CD4-positive, alpha-beta T cell (primary cell): ENCODE results near the gene GRIK5. TPM values are rescaled to one million over a fixed set of nuclear protein-coding genes. Genes with fewer than 3 reads are reported as not detected.

Experiments
- ATAC-seq: fragments of 200-7000 bp; cut with Tn5 transposase; one replicate; pipeline ENCODE4 v1.10.0; 2022; ENCODE audit warnings: mild to moderate bottlenecking; ENCODE audit not compliant: poor library complexity
- CTCF ChIA-PET: fragments of 350-600 bp; sonication (Branson Sonifier 250); formaldehyde crosslinking; loops from one replicate; lab custom pipeline; 2021; ENCODE audit warnings: antibody characterized with exemption, inconsistent platforms; lab: Charles Lee
- POLR2A ChIA-PET: fragments of 350-600 bp; sonication (Branson Sonifier 250); formaldehyde crosslinking; loops from one replicate; lab custom pipeline; 2021; ENCODE audit warnings: antibody characterized with exemption, inconsistent platforms; lab: Charles Lee
- DNase-seq, 14 experiments: peaks; one replicate each; pipeline ENCODE4 v3.0.0-alpha.2; 2013 to 2020; ENCODE audit warnings: mixed read lengths in 2 of 14
- H3K27ac ChIP-seq, 2 donors: one replicate each; pipeline versions ENCODE4 v1.5.1 to v1.7.0; 2013; ENCODE audit warnings: low read length in 2 of 2, low read depth in 1 of 2, mild to moderate bottlenecking in 1 of 2
- H3K27me3 ChIP-seq, 2 experiments: 1 replicate in 1 of 2; 2 replicates in 1 of 2; pipeline versions ENCODE4 v1.6.1 to v1.7.0; 2013; ENCODE audit warnings: low read length in 2 of 2, control low read depth in 1 of 2, mild to moderate bottlenecking in 1 of 2, moderate library complexity in 1 of 2; ENCODE audit not compliant: insufficient read depth in 2 of 2, control insufficient read depth in 1 of 2
- H3K36me3 ChIP-seq: one replicate; pipeline ENCODE4 v1.6.1; 2013; ENCODE audit warnings: low read length, control low read depth; ENCODE audit not compliant: insufficient read depth
- H3K4me1 ChIP-seq: one replicate; pipeline ENCODE4 v1.6.1; 2013; ENCODE audit warnings: low read length, control low read depth; ENCODE audit not compliant: insufficient read depth
- H3K4me3 ChIP-seq: one replicate; pipeline ENCODE4 v1.5.1; 2013; ENCODE audit warnings: mild to moderate bottlenecking, low read length, moderate library complexity
- H3K9me3 ChIP-seq, 2 experiments: 1 replicate in 1 of 2; 2 replicates in 1 of 2; pipeline versions ENCODE4 v1.6.1 to v1.7.0; 2013; ENCODE audit warnings: low read length in 2 of 2, mild to moderate bottlenecking in 2 of 2, control low read depth in 1 of 2, moderate library complexity in 1 of 2; ENCODE audit not compliant: control insufficient read depth in 1 of 2, insufficient read depth in 1 of 2
- H3K27ac Mint-ChIP-seq: one replicate; pipeline ENCODE4 v1.8.0; 2020; ENCODE audit warnings: mixed read lengths
- H3K27me3 Mint-ChIP-seq: one replicate; pipeline ENCODE4 v1.8.0; 2021; ENCODE audit warnings: mixed read lengths
- H3K36me3 Mint-ChIP-seq: one replicate; pipeline ENCODE4 v1.8.0; 2021; ENCODE audit warnings: low read depth, mixed read lengths
- H3K4me1 Mint-ChIP-seq: one replicate; pipeline ENCODE4 v1.8.0; 2021; ENCODE audit warnings: low read depth, mixed read lengths
- H3K4me3 Mint-ChIP-seq: one replicate; pipeline ENCODE4 v1.8.0; 2020; ENCODE audit warnings: mild to moderate bottlenecking, mixed read lengths
- H3K9me3 Mint-ChIP-seq: one replicate; pipeline ENCODE4 v1.8.0; 2020; ENCODE audit warnings: mixed read lengths
- intact Hi-C, 2 experiments: fragments of 100-400 bp; cut with DNase I in 1 of 2; cut with micrococcal nuclease in 1 of 2; formaldehyde crosslinking; loops; one replicate each; pipeline versions ENCODE4 v1.15.1 to v1.9.0; 2023 to 2025; cut with DNase I, micrococcal nuclease
- total RNA-seq, 174 experiments: library from RNA in 2 of 174; stranded (reverse) in 2 of 174; gene quantifications; one replicate each; pipeline ENCODE4 v1.2.3 and lab custom pipeline; 2021 to 2026
- TF ChIP-seq, protein P1 (sequence below): fragments of 200-600 bp; IDR thresholded peaks from one replicate; pipeline ENCODE4 v1.8.0; 2022; ENCODE audit warnings: antibody characterized with exemption, mild to moderate bottlenecking

GRIK5 gene
- total RNA-seq, 2 experiments from 2014 or later = 0.66 to 0.75 TPM

- Mint-ChIP-seq H3K27ac (no peak overlapping the region), H3K4me3 (no peak overlapping the region), H3K9me3 (no peaks in the 10 kb centered on the region), H3K36me3 (peaks cover 6% of the 10 kb centered on the region), H3K4me1 (peaks cover 18% of the 10 kb centered on the region), H3K27me3 (peaks cover 13% of the 10 kb centered on the region)
- ATAC-seq (no peak), DNase-seq (no peak)
- H3K9me3 ChIP-seq = no peaks in the 10 kb centered on the region
- POLR2A ChIA-PET = no interaction called here
- intact Hi-C loops = no loop called here
- CTCF ChIA-PET = no interaction called here
- peaks cover 14% of the 10 kb centered on the region for H3K4me1 ChIP-seq
- TF ChIP-seq, protein P1, sequence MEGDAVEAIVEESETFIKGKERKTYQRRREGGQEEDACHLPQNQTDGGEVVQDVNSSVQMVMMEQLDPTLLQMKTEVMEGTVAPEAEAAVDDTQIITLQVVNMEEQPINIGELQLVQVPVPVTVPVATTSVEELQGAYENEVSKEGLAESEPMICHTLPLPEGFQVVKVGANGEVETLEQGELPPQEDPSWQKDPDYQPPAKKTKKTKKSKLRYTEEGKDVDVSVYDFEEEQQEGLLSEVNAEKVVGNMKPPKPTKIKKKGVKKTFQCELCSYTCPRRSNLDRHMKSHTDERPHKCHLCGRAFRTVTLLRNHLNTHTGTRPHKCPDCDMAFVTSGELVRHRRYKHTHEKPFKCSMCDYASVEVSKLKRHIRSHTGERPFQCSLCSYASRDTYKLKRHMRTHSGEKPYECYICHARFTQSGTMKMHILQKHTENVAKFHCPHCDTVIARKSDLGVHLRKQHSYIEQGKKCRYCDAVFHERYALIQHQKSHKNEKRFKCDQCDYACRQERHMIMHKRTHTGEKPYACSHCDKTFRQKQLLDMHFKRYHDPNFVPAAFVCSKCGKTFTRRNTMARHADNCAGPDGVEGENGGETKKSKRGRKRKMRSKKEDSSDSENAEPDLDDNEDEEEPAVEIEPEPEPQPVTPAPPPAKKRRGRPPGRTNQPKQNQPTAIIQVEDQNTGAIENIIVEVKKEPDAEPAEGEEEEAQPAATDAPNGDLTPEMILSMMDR = no peak
- H3K27me3 ChIP-seq = peaks cover 8 to 11% of the 10 kb centered on the region in 2 experiments
- H3K4me3 ChIP-seq = no peak overlapping the region
- H3K36me3 ChIP-seq = peaks cover 2% of the 10 kb centered on the region
- no peak overlapping the region for H3K27ac ChIP-seq
Observed at GRCh38 chr19:41990615-41991014, 79.4 kb downstream of the GRIK5 start.

- Histone ChIP-seq H3K27me3 (peaks cover 4 to 6% of the 10 kb centered on the region in 2 experiments), H3K4me1 (peaks cover 14% of the 10 kb centered on the region), H3K36me3 (peaks cover 2% of the 10 kb centered on the region), H3K27ac (no peak overlapping the region), H3K4me3 (no peak overlapping the region), H3K9me3 (no peaks in the 10 kb centered on the region)
- H3K27me3 Mint-ChIP-seq = peaks cover 7% of the 10 kb centered on the region
- H3K4me3 Mint-ChIP-seq = no peak overlapping the region
- ATAC-seq (no peak), DNase-seq (no peak)
- no peak overlapping the region for H3K27ac Mint-ChIP-seq
- no peaks in the 10 kb centered on the region for H3K9me3 Mint-ChIP-seq
- TF ChIP-seq, protein P1 = no peak
- ChIA-PET POLR2A (no interaction called here), CTCF (no interaction called here)
- peaks cover 10% of the 10 kb centered on the region for H3K36me3 Mint-ChIP-seq
- peaks cover 12% of the 10 kb centered on the region for H3K4me1 Mint-ChIP-seq
- intact Hi-C loops = no loop called here
Observed at GRCh38 chr19:41990028-41990427, 80.0 kb downstream of the GRIK5 start.

DNA sequence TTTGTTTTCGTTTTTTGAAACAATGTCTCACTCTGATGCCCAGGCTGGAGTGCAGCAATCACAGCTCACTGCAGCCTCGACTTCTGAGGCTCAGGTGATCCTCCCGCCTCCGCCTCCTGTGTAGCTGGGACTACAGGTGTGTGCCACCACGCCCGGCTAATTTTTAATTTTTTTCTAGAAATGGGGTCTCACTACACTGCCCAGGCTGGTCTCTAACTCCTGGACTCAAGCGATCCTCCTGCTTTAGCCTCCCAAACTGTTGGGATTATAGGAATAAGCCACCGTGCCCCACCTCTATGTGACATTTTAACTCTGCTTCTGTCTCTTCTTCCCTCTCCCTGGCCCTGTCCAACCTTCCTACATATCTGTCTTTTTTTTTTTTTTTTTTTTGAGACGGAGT lies 81.1 kb downstream of the GRIK5 start:
- ATAC-seq = no peak
- Mint-ChIP-seq H3K4me3 (no peak overlapping the region), H3K36me3 (peaks cover 11% of the 10 kb centered on the region), H3K27ac (no peak overlapping the region), H3K9me3 (no peaks in the 10 kb centered on the region), H3K4me1 (peaks cover 6% of the 10 kb centered on the region), H3K27me3 (no peaks in the 10 kb centered on the region)
- ChIA-PET POLR2A (no interaction called here), CTCF (no interaction called here)
- H3K4me3 ChIP-seq = no peak overlapping the region
- H3K4me1 ChIP-seq = peaks cover 7% of the 10 kb centered on the region
- no peaks in the 10 kb centered on the region for H3K9me3 ChIP-seq
- no peak overlapping the region for H3K27ac ChIP-seq
- H3K27me3 ChIP-seq = no peaks in the 10 kb centered on the region
- peaks cover 2% of the 10 kb centered on the region for H3K36me3 ChIP-seq
- intact Hi-C loops = no loop called here
- TF ChIP-seq, protein P1 = no peak
- DNase-seq = no peak
